ENCODE data around the gene CXorf38. TPM values are rescaled to one million over a fixed set of nuclear protein-coding genes. Genes with fewer than 3 reads are reported as not detected.

Gene CXorf38, protein sequence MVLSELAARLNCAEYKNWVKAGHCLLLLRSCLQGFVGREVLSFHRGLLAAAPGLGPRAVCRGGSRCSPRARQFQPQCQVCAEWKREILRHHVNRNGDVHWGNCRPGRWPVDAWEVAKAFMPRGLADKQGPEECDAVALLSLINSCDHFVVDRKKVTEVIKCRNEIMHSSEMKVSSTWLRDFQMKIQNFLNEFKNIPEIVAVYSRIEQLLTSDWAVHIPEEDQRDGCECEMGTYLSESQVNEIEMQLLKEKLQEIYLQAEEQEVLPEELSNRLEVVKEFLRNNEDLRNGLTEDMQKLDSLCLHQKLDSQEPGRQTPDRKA
- 8.8 TPM for total RNA-seq

DNA sequence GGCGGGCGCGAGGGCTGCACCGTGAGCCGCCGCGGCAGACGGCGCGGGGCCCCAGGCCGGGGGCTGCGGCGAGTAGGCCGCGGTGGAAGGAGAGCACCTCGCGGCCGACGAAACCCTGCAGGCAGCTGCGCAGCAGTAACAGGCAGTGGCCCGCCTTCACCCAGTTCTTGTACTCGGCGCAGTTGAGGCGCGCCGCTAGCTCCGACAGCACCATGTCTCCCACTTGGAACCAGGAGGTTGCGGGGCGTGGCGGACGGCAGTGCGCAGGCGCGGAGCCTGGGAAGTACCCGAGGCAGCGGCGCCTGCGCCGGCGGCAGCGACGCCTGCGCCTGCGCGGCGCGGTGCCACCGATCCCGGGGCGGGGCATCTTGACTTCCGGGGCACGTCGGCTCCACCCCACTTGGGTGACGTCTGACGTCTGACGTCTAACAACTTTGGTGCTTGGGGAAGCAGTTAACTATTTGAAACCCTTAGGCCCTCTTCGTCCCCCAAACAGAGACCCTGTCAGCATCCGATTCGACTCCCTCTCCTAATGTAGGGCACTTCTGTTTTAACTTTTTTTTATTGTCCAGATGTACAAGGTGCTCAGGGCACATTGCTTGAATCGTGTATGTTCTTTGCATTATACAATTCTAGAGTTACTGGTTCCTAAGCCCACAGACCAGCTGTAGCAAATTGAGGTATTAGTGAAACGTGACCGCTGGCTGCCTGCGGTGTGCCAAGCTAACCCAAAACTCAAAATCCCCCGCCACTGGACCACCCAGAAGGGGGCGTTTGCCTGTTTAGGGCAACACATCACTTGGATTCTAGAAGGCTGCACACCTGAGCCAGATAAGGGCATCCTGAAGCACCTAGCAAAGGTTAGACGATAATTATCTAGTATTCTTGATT, at the start of gene CXorf38:
CXorf38 (minus strand) TSS at position 255 of the 891 bp plus-strand sequence; CDS start at position 214, 41 bp downstream.

DNA sequence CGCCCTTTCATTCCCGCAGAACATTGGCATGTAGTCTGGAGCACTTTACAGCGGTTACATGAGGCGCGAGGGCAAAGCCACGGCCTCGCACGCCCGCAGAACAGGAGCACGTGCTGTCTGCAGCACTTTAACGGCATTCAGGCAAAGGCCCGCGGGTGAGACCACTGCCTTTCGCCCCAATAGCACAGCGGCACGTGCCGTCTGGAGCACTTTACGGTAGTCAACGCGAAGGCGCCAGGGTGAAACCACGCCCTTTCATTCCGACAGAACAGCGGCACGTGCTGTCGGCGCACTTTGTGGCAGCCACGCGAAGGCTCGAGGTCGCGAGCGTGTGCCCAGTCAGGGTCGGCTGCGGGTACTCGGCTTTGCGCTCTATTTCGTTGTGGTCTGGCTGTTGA, 24.2 kb downstream of the CXorf38 start, which contains the start of gene MPC1L:
MPC1L (plus strand) TSS at position 290 of the 398 bp plus-strand sequence. CDS start 138 bp downstream, outside the sequence.

DNA sequence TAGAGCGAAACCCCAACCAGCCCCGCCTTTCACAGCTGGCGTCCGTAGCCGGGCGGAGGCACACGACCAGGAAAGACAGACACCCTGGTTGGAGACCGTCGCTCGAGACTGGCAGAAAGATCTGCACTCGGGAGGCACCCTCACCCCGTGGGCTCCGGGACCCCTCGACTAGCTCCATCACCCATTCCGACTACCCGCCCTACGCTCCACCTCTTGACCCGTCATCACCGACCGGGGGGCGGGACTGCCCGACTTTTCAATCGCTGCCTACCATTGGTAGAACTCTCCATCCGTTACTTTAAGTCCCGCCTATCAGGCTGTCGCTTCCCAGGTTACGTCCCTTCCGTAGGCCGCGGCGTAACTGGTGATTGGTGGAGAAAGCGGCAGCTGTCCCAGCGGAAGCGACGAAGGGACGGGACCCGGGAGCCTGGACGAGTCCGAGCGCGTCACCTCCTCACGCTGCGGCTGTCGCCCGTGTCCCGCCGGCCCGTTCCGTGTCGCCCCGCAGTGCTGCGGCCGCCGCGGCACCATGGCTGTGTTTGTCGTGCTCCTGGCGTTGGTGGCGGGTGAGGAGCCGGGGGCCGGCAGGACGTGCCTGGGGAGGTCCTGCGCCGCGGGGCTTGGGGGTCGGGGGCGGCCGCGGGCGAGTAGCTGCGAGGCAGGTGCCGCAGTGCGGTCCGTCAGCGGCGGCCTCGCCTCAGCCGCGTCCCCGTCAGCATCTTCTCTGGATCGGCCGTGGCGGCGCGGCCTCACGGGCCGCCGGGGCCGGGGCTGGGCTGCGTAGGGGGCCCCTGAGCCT, 66.6 kb downstream of the CXorf38 start, which contains the start of gene ATP6AP2:
ATP6AP2 (plus strand) TSS at position 434 of the 799 bp plus-strand sequence; CDS start at position 530, 96 bp downstream.

Other genes with a start within 250 kb of the CXorf38 start
- 162 TPM for gene ATP6AP2, start 66.6 kb downstream of the CXorf38 start, total RNA-seq
- gene MPC1L, start 24.1 kb downstream of the CXorf38 start, total RNA-seq = not detected
- 25.6 TPM for gene MED14, start 88.0 kb upstream of the CXorf38 start, total RNA-seq

Measured in diencephalon (tissue), 1 donor.